Measurements from ENCODE around the gene MAP4K2.

- peak; percentile 32; the same call in 1 of the 2 replicates for TF ChIP-seq CTCF (conservative IDR thresholded peaks at IDR 0.05)
- TF ChIP-seq EZH2 (IDR thresholded peaks at IDR 0.05; ENCODE audit: low read depth): no peak
Observed at GRCh38 chr11:64765291-64765850, 37.6 kb downstream of the MAP4K2 start.
